ENCODE data around the gene ARRDC4.
"Not testable (repeated sequence)": the region's sequence is repeated elsewhere in the genome, so short reads cannot be mapped to it uniquely, and the experiment has no call there.

DNA sequence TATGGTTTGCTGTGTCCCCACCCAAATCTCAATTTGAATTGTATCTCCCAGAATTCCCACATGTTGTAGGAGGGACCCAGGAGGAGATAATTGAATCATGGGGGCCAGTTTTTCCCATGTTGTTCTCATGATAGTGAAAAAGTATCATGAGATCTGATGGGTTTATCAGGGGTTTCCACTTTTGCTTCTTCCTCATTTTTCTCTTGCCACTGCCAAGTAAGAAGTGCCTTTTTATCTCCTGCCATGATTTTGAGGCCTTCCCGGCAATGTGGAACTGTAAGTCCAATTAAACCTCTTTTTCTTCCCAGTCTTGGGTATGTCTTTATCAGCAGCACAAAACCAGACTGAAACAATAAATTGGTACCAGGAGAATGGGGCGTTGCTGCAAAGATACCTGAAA, 25.5 kb downstream of the ARRDC4 start:
- TF ChIP-seq, protein P1, sequence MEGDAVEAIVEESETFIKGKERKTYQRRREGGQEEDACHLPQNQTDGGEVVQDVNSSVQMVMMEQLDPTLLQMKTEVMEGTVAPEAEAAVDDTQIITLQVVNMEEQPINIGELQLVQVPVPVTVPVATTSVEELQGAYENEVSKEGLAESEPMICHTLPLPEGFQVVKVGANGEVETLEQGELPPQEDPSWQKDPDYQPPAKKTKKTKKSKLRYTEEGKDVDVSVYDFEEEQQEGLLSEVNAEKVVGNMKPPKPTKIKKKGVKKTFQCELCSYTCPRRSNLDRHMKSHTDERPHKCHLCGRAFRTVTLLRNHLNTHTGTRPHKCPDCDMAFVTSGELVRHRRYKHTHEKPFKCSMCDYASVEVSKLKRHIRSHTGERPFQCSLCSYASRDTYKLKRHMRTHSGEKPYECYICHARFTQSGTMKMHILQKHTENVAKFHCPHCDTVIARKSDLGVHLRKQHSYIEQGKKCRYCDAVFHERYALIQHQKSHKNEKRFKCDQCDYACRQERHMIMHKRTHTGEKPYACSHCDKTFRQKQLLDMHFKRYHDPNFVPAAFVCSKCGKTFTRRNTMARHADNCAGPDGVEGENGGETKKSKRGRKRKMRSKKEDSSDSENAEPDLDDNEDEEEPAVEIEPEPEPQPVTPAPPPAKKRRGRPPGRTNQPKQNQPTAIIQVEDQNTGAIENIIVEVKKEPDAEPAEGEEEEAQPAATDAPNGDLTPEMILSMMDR (conservative IDR thresholded peaks at IDR 0.05; ENCODE audit: low read length), result not testable (repeated sequence)
- not testable (repeated sequence) for TF ChIP-seq EZH2phosphoT487 (IDR thresholded peaks at IDR 0.05; ENCODE audit: borderline replicate concordance, low read depth, low read length)

Measured in OCI-LY7 (cell line).